Neural cell (in vitro differentiated cells): ENCODE results near the gene A1BG. TPM values are rescaled to one million over a fixed set of nuclear protein-coding genes. Genes with fewer than 3 reads are reported as not detected.

Experiments
- H2AFZ ChIP-seq: fragments of 200-600, 300-800 bp; sonication (generic), shearing (Covaris generic); 2 replicates; pipeline ENCODE4 v1.6.0; 2014; ENCODE audit warnings: low read depth, mild to moderate bottlenecking, antibody characterized with exemption, low read length, moderate library complexity
- H3F3A ChIP-seq: fragments of 200-600 bp; shearing (Covaris generic); 2 replicates; pipeline ENCODE4 v1.6.1; 2016; ENCODE audit warnings: mild to moderate bottlenecking, moderate library complexity, mixed read lengths, antibody characterized with exemption, low read length; ENCODE audit not compliant: insufficient read depth, poor library complexity, severe bottlenecking
- H3K27ac ChIP-seq: fragments of 200-600, 300-800 bp; sonication (generic), shearing (Covaris generic); 2 replicates; pipeline ENCODE4 v1.5.1; 2014; ENCODE audit warnings: mild to moderate bottlenecking, low read length, moderate library complexity
- H3K27me3 ChIP-seq: fragments of 300-800, 200-600 bp; sonication (generic), shearing (Covaris generic); 2 replicates; pipeline ENCODE4 v1.6.0; 2014; ENCODE audit warnings: mild to moderate bottlenecking, low read depth, low read length, moderate library complexity; ENCODE audit not compliant: insufficient read depth
- H3K36me3 ChIP-seq: fragments of 300-800, 200-600 bp; sonication (generic), shearing (Covaris generic); 2 replicates; pipeline ENCODE4 v1.5.1; 2014; ENCODE audit warnings: mild to moderate bottlenecking, antibody characterized with exemption, low read length, moderate library complexity; ENCODE audit not compliant: insufficient read depth
- H3K4me2 ChIP-seq: fragments of 300-800, 200-600 bp; sonication (generic), shearing (Covaris generic); 2 replicates; pipeline ENCODE4 v1.6.0; 2014; ENCODE audit warnings: mild to moderate bottlenecking, low read length
- H3K4me3 ChIP-seq: fragments of 300-800, 200-600 bp; sonication (generic), shearing (Covaris generic); 2 replicates; pipeline ENCODE4 v1.5.1; 2014; ENCODE audit warnings: mild to moderate bottlenecking, low read length, moderate library complexity
- H3K79me2 ChIP-seq: fragments of 200-600 bp; shearing (Covaris generic); replicated peaks from 2 replicates; pipeline ENCODE4 v1.6.0; 2014; ENCODE audit warnings: mild to moderate bottlenecking, low read length, moderate library complexity; ENCODE audit not compliant: insufficient read depth
- H3K9ac ChIP-seq: fragments of 300-800, 200-600 bp; sonication (generic), shearing (Covaris generic); 2 replicates; pipeline ENCODE4 v1.6.1; 2016; ENCODE audit warnings: mild to moderate bottlenecking, low read length, mixed read lengths
- H3K9me2 ChIP-seq: fragments of 200-600 bp; shearing (Covaris generic); 2 replicates; pipeline ENCODE4 v1.6.1; 2016; ENCODE audit warnings: mild to moderate bottlenecking, low read length, mixed read lengths; ENCODE audit not compliant: insufficient read depth
- H3K9me3 ChIP-seq: fragments of 200-600, 300-800 bp; sonication (generic), shearing (Covaris generic); 2 replicates; pipeline ENCODE4 v1.6.1; 2016; ENCODE audit warnings: mild to moderate bottlenecking, mixed run types, low read length, moderate library complexity, mixed read lengths
- H4K20me1 ChIP-seq: fragments of 200-600 bp; shearing (Covaris generic); 2 replicates; pipeline ENCODE4 v1.6.1; 2016; ENCODE audit warnings: mild to moderate bottlenecking, mixed run types; ENCODE audit not compliant: insufficient read depth
- EP300 ChIP-seq: fragments of 450-650 bp; conservative IDR thresholded peaks from 2 replicates; pipeline ENCODE4 v1.6.1; 2014; ENCODE audit warnings: antibody characterized with exemption, mild to moderate bottlenecking, moderate library complexity; ENCODE audit not compliant: poor library complexity, severe bottlenecking
- EZH2 ChIP-seq: fragments of 200-600, 300-800 bp; shearing (Covaris generic), sonication (generic); IDR thresholded peaks from 2 replicates; pipeline ENCODE4 v1.6.1; 2014; ENCODE audit warnings: antibody characterized with exemption, low read length, borderline replicate concordance, mild to moderate bottlenecking; ENCODE audit not compliant: insufficient read depth, poor library complexity, severe bottlenecking
- MXI1 ChIP-seq: fragments of 450-650 bp; conservative IDR thresholded peaks from 2 replicates; pipeline ENCODE4 v1.6.1; 2014; ENCODE audit warnings: antibody characterized with exemption, mild to moderate bottlenecking; ENCODE audit not compliant: poor library complexity, severe bottlenecking
- POLR2AphosphoS5 ChIP-seq: IDR thresholded peaks from 2 replicates; pipeline ENCODE4 v1.6.1; 2012
- RAD21 ChIP-seq: fragments of 450-650 bp; conservative IDR thresholded peaks from 2 replicates; pipeline ENCODE4 v1.6.1; 2014; ENCODE audit warnings: antibody characterized with exemption, mild to moderate bottlenecking, moderate library complexity
- SMC3 ChIP-seq: fragments of 450-650 bp; conservative IDR thresholded peaks from 2 replicates; pipeline ENCODE4 v1.6.1; 2014; ENCODE audit warnings: antibody characterized with exemption, mild to moderate bottlenecking, moderate library complexity; ENCODE audit not compliant: poor library complexity
- TAF1 ChIP-seq: IDR thresholded peaks from 2 replicates; pipeline ENCODE4 v1.6.1; 2012; ENCODE audit warnings: low read depth
- polyA plus RNA-seq: library from polyadenylated mRNA; depleted of rRNA; stranded (reverse); fragments of >200 nt; gene quantifications from 2 replicates; pipeline ENCODE4 v1.2.3, GENCODE V29; 2014
- TF ChIP-seq, protein P1 (sequence below): IDR thresholded peaks from 2 replicates; pipeline ENCODE4 v1.6.1; 2012; ENCODE audit warnings: borderline replicate concordance
- TF ChIP-seq, protein P2 (sequence below): fragments of 450-650 bp; IDR thresholded peaks from 2 replicates; pipeline ENCODE4 v1.5.1; 2014; ENCODE audit warnings: antibody characterized with exemption, mild to moderate bottlenecking, moderate library complexity; ENCODE audit not compliant: poor library complexity, severe bottlenecking

Gene A1BG
- polyA plus RNA-seq, 1 donor from 2014 or later, result 40.0 TPM

DNA sequence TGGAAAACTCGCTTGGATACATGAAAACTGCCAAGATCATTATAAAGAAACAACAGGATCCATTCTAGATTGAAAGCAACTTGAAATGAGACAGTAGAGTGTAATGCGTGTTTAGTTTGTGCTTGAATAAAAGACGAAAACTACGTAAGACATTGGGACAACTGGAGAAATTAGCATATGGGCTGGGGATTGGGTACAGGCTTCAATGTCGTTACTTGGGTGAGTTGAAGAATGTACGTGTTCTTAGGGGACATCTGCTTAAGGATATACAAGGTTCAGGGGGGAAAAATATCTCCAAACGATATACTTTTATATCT is 48.6 kb downstream of the A1BG start:
- Histone ChIP-seq H4K20me1 (no peaks in the 10 kb centered on the region), H2AFZ (peak overlapping the region; percentile 2), H3K9me3 (no peaks in the 10 kb centered on the region), H3K4me2 (peak overlapping the region; percentile 48), H3K27ac (peak overlapping the region; percentile 64), H3K9ac (peak overlapping the region; percentile 30), H3K4me3 (peak overlapping the region; percentile 80), H3K79me2 (peaks cover 45% of the 10 kb centered on the region), H3K9me2 (no peaks in the 10 kb centered on the region), H3K36me3 (peaks cover 13% of the 10 kb centered on the region), H3K27me3 (no peaks in the 10 kb centered on the region), H3F3A (no peaks in the 10 kb centered on the region)
- TF ChIP-seq, protein P1, sequence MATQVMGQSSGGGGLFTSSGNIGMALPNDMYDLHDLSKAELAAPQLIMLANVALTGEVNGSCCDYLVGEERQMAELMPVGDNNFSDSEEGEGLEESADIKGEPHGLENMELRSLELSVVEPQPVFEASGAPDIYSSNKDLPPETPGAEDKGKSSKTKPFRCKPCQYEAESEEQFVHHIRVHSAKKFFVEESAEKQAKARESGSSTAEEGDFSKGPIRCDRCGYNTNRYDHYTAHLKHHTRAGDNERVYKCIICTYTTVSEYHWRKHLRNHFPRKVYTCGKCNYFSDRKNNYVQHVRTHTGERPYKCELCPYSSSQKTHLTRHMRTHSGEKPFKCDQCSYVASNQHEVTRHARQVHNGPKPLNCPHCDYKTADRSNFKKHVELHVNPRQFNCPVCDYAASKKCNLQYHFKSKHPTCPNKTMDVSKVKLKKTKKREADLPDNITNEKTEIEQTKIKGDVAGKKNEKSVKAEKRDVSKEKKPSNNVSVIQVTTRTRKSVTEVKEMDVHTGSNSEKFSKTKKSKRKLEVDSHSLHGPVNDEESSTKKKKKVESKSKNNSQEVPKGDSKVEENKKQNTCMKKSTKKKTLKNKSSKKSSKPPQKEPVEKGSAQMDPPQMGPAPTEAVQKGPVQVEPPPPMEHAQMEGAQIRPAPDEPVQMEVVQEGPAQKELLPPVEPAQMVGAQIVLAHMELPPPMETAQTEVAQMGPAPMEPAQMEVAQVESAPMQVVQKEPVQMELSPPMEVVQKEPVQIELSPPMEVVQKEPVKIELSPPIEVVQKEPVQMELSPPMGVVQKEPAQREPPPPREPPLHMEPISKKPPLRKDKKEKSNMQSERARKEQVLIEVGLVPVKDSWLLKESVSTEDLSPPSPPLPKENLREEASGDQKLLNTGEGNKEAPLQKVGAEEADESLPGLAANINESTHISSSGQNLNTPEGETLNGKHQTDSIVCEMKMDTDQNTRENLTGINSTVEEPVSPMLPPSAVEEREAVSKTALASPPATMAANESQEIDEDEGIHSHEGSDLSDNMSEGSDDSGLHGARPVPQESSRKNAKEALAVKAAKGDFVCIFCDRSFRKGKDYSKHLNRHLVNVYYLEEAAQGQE, result no peak
- no peak for TF ChIP-seq MXI1
- no peak for TF ChIP-seq POLR2AphosphoS5
- TF ChIP-seq EZH2, result no peak
- TF ChIP-seq, protein P2, sequence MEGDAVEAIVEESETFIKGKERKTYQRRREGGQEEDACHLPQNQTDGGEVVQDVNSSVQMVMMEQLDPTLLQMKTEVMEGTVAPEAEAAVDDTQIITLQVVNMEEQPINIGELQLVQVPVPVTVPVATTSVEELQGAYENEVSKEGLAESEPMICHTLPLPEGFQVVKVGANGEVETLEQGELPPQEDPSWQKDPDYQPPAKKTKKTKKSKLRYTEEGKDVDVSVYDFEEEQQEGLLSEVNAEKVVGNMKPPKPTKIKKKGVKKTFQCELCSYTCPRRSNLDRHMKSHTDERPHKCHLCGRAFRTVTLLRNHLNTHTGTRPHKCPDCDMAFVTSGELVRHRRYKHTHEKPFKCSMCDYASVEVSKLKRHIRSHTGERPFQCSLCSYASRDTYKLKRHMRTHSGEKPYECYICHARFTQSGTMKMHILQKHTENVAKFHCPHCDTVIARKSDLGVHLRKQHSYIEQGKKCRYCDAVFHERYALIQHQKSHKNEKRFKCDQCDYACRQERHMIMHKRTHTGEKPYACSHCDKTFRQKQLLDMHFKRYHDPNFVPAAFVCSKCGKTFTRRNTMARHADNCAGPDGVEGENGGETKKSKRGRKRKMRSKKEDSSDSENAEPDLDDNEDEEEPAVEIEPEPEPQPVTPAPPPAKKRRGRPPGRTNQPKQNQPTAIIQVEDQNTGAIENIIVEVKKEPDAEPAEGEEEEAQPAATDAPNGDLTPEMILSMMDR, result no peak
- no peak for TF ChIP-seq RAD21
- no peak for TF ChIP-seq TAF1
- no peak for TF ChIP-seq EP300
- no peak for TF ChIP-seq SMC3

DNA sequence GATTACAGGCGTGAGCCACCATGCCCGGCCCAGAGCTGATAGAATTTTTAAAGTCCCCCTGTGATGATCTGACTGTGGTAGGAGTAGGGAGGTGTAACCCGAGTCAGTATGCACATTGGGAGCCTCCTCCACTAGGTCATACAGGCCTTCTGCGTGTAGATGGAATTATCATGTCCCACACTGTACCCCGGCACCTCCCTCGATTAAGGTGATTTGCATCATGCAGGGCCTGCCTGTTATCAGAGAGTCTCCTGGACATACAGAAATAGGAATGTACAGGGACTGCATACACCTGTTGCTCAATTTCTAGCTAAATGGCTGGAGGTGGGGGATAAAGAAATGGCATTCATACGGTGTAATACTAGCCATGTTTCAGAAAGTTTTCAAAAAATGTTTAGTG is 49.0 kb downstream of the A1BG start:
- no peak overlapping the region for H3K4me3 ChIP-seq
- H4K20me1 ChIP-seq, result no peaks in the 10 kb centered on the region
- no peak overlapping the region for H3K9ac ChIP-seq
- H3K9me2 ChIP-seq, result no peaks in the 10 kb centered on the region
- peaks cover 13% of the 10 kb centered on the region for H3K36me3 ChIP-seq
- peak overlapping the region; percentile 64 for H3K27ac ChIP-seq
- H3K79me2 ChIP-seq, result peaks cover 40% of the 10 kb centered on the region
- no peaks in the 10 kb centered on the region for H3F3A ChIP-seq
- no peaks in the 10 kb centered on the region for H3K9me3 ChIP-seq
- H3K27me3 ChIP-seq, result no peaks in the 10 kb centered on the region
- H3K4me2 ChIP-seq, result no peak overlapping the region
- no peak for TF ChIP-seq RAD21
- no peak overlapping the region for H2AFZ ChIP-seq

DNA sequence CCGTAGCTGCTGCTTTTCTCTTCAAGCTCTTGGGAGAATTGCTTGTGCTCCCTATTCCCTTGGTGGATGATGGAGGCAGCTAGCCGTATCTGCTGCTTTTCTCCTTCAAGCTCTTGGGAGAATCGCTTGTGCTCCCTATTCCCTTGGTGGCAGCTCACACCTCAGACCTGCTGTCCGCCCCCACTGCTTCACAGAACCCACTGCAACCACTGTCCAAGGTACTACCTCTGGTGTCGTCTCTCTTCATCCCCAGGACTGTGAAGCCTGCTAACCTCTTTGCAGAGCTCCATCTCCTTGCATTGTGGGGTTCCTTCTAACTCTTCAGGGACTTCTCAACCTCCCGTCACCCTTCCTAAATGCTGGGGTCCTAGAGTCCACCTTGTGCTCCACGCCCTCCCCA is 52.7 kb downstream of the A1BG start:
- no peaks in the 10 kb centered on the region for H4K20me1 ChIP-seq
- no peaks in the 10 kb centered on the region for H3K27me3 ChIP-seq
- no peak overlapping the region for H3K4me3 ChIP-seq
- H3K4me2 ChIP-seq, result no peak overlapping the region
- peaks cover 38% of the 10 kb centered on the region for H3K79me2 ChIP-seq
- peaks cover 13% of the 10 kb centered on the region for H3K36me3 ChIP-seq
- no peaks in the 10 kb centered on the region for H3K9me2 ChIP-seq
- TF ChIP-seq, protein P2, result no peak
- no peak for TF ChIP-seq MXI1
- TF ChIP-seq SMC3, result no peak
- TF ChIP-seq POLR2AphosphoS5, result no peak
- TF ChIP-seq RAD21, result no peak
- TF ChIP-seq, protein P1, result no peak
- TF ChIP-seq EZH2, result no peak
- TF ChIP-seq EP300, result no peak
- no peak for TF ChIP-seq TAF1
- H3F3A ChIP-seq, result no peaks in the 10 kb centered on the region
- no peak overlapping the region for H2AFZ ChIP-seq
- peaks cover 3% of the 10 kb centered on the region for H3K9me3 ChIP-seq
- no peak overlapping the region for H3K9ac ChIP-seq
- H3K27ac ChIP-seq, result no peak overlapping the region
